ENCODE data around the gene IZUMO4. TPM values are rescaled to one million over a fixed set of nuclear protein-coding genes. Genes with fewer than 3 reads are reported as not detected.

Gene IZUMO4
- total and polyA plus RNA-seq, 10 of the 15 experiments (the other 5 are each of a cell fraction or from before 2014, with no cell fraction given) = 0.53 to 27.1 (median 7.5) TPM

DNA sequence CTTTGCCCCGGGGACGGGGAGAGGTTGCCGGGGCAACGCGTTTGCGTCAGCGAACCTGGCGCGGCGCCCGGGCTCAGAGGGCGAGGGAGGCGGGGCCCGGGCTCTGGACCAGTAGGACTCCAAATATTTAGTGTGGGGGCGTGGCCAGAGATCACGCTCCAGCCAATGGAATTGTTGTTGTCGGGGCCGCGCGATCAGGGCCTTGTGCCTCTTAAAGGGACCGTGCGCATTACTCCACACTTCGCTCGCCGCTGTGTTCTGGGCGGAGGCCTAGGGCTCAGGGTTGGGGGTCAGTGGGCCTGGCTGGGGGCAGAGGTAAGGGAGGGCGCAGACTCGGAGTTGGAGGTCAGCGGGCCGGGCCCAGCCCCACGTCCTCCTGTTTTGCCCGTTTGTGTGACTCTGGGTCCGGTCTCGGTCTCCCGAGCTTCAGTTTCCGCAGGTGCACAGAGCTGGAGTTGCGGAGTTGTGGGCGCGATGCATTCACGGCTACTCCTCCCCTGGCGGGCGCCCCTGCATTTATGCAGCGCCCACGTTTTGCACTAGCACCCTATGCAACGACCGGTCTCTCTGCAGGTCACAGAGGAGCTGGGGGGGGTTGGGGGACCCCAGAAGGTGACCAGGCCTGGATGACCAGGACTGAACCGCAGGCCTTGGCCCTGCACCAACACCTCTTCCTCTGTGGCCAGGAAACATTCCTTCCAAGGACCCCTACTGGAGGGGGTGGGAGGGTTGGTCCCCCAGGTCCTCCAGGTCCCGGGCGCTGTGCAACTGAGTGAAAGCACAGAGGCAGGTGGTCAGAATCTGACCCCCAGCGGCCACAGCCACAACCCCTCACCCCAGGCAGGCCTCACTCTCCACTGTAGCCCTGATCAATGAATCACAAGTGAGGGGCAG lies 35.0 kb upstream of the IZUMO4 start (continued):
- TF ChIP-seq, protein P1, sequence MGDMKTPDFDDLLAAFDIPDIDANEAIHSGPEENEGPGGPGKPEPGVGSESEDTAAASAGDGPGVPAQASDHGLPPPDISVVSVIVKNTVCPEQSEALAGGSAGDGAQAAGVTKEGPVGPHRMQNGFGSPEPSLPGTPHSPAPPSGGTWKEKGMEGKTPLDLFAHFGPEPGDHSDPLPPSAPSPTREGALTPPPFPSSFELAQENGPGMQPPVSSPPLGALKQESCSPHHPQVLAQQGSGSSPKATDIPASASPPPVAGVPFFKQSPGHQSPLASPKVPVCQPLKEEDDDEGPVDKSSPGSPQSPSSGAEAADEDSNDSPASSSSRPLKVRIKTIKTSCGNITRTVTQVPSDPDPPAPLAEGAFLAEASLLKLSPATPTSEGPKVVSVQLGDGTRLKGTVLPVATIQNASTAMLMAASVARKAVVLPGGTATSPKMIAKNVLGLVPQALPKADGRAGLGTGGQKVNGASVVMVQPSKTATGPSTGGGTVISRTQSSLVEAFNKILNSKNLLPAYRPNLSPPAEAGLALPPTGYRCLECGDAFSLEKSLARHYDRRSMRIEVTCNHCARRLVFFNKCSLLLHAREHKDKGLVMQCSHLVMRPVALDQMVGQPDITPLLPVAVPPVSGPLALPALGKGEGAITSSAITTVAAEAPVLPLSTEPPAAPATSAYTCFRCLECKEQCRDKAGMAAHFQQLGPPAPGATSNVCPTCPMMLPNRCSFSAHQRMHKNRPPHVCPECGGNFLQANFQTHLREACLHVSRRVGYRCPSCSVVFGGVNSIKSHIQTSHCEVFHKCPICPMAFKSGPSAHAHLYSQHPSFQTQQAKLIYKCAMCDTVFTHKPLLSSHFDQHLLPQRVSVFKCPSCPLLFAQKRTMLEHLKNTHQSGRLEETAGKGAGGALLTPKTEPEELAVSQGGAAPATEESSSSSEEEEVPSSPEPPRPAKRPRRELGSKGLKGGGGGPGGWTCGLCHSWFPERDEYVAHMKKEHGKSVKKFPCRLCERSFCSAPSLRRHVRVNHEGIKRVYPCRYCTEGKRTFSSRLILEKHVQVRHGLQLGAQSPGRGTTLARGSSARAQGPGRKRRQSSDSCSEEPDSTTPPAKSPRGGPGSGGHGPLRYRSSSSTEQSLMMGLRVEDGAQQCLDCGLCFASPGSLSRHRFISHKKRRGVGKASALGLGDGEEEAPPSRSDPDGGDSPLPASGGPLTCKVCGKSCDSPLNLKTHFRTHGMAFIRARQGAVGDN (IDR thresholded peaks at IDR 0.05) = no peak
- TF ChIP-seq, protein P2, sequence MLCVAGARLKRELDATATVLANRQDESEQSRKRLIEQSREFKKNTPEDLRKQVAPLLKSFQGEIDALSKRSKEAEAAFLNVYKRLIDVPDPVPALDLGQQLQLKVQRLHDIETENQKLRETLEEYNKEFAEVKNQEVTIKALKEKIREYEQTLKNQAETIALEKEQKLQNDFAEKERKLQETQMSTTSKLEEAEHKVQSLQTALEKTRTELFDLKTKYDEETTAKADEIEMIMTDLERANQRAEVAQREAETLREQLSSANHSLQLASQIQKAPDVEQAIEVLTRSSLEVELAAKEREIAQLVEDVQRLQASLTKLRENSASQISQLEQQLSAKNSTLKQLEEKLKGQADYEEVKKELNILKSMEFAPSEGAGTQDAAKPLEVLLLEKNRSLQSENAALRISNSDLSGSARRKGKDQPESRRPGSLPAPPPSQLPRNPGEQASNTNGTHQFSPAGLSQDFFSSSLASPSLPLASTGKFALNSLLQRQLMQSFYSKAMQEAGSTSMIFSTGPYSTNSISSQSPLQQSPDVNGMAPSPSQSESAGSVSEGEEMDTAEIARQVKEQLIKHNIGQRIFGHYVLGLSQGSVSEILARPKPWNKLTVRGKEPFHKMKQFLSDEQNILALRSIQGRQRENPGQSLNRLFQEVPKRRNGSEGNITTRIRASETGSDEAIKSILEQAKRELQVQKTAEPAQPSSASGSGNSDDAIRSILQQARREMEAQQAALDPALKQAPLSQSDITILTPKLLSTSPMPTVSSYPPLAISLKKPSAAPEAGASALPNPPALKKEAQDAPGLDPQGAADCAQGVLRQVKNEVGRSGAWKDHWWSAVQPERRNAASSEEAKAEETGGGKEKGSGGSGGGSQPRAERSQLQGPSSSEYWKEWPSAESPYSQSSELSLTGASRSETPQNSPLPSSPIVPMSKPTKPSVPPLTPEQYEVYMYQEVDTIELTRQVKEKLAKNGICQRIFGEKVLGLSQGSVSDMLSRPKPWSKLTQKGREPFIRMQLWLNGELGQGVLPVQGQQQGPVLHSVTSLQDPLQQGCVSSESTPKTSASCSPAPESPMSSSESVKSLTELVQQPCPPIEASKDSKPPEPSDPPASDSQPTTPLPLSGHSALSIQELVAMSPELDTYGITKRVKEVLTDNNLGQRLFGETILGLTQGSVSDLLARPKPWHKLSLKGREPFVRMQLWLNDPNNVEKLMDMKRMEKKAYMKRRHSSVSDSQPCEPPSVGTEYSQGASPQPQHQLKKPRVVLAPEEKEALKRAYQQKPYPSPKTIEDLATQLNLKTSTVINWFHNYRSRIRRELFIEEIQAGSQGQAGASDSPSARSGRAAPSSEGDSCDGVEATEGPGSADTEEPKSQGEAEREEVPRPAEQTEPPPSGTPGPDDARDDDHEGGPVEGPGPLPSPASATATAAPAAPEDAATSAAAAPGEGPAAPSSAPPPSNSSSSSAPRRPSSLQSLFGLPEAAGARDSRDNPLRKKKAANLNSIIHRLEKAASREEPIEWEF (IDR thresholded peaks at IDR 0.05; ENCODE audit: insufficient replicate concordance, low read depth, low read length) = no peak
- no peak for TF ChIP-seq NFYA (IDR thresholded peaks at IDR 0.05; ENCODE audit: borderline replicate concordance, low read depth, low read length)
- TF ChIP-seq, protein P3, sequence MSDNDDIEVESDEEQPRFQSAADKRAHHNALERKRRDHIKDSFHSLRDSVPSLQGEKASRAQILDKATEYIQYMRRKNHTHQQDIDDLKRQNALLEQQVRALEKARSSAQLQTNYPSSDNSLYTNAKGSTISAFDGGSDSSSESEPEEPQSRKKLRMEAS (IDR thresholded peaks at IDR 0.05; ENCODE audit: low read depth, low read length) = no peak
- TF ChIP-seq RUNX3 (IDR thresholded peaks at IDR 0.05; ENCODE audit: low read length) = peak; percentile 59
- 0 out of 2 replicates have a peak, but pooled peaks have one; percentile 24 for TF ChIP-seq CBFB (IDR thresholded peaks at IDR 0.05; ENCODE audit: low read depth)
- TF ChIP-seq, protein P4, sequence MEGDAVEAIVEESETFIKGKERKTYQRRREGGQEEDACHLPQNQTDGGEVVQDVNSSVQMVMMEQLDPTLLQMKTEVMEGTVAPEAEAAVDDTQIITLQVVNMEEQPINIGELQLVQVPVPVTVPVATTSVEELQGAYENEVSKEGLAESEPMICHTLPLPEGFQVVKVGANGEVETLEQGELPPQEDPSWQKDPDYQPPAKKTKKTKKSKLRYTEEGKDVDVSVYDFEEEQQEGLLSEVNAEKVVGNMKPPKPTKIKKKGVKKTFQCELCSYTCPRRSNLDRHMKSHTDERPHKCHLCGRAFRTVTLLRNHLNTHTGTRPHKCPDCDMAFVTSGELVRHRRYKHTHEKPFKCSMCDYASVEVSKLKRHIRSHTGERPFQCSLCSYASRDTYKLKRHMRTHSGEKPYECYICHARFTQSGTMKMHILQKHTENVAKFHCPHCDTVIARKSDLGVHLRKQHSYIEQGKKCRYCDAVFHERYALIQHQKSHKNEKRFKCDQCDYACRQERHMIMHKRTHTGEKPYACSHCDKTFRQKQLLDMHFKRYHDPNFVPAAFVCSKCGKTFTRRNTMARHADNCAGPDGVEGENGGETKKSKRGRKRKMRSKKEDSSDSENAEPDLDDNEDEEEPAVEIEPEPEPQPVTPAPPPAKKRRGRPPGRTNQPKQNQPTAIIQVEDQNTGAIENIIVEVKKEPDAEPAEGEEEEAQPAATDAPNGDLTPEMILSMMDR (IDR thresholded peaks at IDR 0.05 in 2 of 3, conservative IDR thresholded peaks at IDR 0.05 in 1 of 3; ENCODE audit: control insufficient read depth in 2 of 3, extremely low read depth in 1 of 3, insufficient read depth in 1 of 3, low read depth in 3 of 3, low read length in 3 of 3) = peak in 2 of 3 experiments; percentile 20 to 51; a peak in 4 of 6 replicates
- peak; percentile 30; the same call in 1 of the 2 replicates for TF ChIP-seq HCFC1 (IDR thresholded peaks at IDR 0.05; ENCODE audit: low read length)
- peak; percentile 73; the same call in 1 of the 2 replicates for TF ChIP-seq NFYB (IDR thresholded peaks at IDR 0.05; ENCODE audit: insufficient read depth, low read depth, low read length)
- TF ChIP-seq EP300 (IDR thresholded peaks at IDR 0.05; ENCODE audit: borderline replicate concordance in 1 of 2, control insufficient read depth in 1 of 2, low read depth in 2 of 2, low read length in 2 of 2) = peak; percentile 14 to 25; a peak in 1 of 4 replicates
- peak; percentile 69 for TF ChIP-seq SREBF2 (IDR thresholded peaks at IDR 0.05; ENCODE audit: low read length)
- peak; percentile 39 for TF ChIP-seq HDGF (IDR thresholded peaks at IDR 0.05)
- TF ChIP-seq CHD2 (IDR thresholded peaks at IDR 0.05; ENCODE audit: borderline replicate concordance, low read depth, low read length) = peak; percentile 61; the same call in 1 of the 2 replicates
- 0 out of 2 replicates have a peak, but pooled peaks have one; percentile 63 for TF ChIP-seq NR2F1 (conservative IDR thresholded peaks at IDR 0.05)
- TF ChIP-seq CREB1 (IDR thresholded peaks at IDR 0.05; ENCODE audit: low read depth) = peak; percentile 85

Measured in GM12878 (cell line).